Uterus (tissue), 2 donors: ENCODE results near the gene UTP25.

Experiments
- POLR2A ChIP-seq, 2 donors: fragments of 450-650 bp; IDR thresholded peaks; one replicate each; pipeline ENCODE4 v1.6.1; 2016; ENCODE audit warnings: antibody characterized with exemption in 2 of 2, mild to moderate bottlenecking in 1 of 2, moderate library complexity in 1 of 2
- TF ChIP-seq, protein P1 (sequence below), 4 experiments: fragments of 200-600 bp in 2 of 4; fragments of 450-650 bp in 2 of 4; sonication (generic) in 2 of 4; IDR thresholded peaks; one replicate each; pipeline ENCODE4 v1.5.1; 2016 to 2019; ENCODE audit warnings: antibody characterized with exemption in 4 of 4, mild to moderate bottlenecking in 2 of 4, moderate library complexity in 1 of 4

DNA sequence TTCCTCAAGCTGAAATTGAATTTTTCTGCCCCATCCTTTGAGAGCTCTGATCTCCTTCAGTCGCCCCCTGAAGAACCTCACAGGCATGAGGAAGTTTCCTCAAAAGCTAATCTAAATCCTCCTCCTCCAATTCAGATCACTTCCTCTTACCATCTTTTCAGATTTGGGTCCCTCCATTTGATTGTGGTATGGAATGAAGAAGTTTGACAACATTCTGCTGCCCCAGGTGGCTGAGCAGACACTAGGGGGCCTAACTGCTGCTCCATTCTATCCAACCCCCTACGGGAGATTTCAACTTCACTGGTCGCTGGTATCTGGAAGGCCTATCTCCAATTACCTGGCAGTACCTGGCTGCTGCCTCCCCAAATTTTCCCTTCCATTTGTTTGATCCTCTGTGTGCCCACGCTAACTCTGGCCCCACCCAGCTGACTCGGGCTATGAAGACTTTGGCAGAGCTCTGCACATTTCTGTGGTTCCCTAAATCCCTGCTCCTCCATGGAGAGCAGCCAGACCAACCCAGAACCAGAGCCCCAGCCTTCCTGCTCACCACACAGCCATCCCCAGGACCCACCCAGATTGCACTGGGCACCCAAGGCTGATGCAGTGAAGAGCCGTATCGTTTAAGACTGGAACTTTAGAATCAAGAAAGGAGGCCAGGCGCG, 29.7 kb upstream of the UTP25 start:
- no peak for TF ChIP-seq POLR2A (IDR thresholded peaks at IDR 0.05)
- TF ChIP-seq, protein P1, sequence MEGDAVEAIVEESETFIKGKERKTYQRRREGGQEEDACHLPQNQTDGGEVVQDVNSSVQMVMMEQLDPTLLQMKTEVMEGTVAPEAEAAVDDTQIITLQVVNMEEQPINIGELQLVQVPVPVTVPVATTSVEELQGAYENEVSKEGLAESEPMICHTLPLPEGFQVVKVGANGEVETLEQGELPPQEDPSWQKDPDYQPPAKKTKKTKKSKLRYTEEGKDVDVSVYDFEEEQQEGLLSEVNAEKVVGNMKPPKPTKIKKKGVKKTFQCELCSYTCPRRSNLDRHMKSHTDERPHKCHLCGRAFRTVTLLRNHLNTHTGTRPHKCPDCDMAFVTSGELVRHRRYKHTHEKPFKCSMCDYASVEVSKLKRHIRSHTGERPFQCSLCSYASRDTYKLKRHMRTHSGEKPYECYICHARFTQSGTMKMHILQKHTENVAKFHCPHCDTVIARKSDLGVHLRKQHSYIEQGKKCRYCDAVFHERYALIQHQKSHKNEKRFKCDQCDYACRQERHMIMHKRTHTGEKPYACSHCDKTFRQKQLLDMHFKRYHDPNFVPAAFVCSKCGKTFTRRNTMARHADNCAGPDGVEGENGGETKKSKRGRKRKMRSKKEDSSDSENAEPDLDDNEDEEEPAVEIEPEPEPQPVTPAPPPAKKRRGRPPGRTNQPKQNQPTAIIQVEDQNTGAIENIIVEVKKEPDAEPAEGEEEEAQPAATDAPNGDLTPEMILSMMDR (IDR thresholded peaks at IDR 0.05), result no peak
